Activated naive CD4-positive, alpha-beta T cell treated with anti-CD3 and anti-CD28 coated beads, Interleukin-2, amount 50 U/mL, for 72 hours (primary cell): Measurements from ENCODE around the gene MTMR12. TPM values are rescaled to one million over a fixed set of nuclear protein-coding genes. Genes with fewer than 3 reads are reported as not detected.
A peak's percentile ranks its signal among the peaks of the same experiment; 100 is the strongest.
"Not testable (repeated sequence)": the region's sequence is repeated elsewhere in the genome, so short reads cannot be mapped to it uniquely, and the experiment has no call there.

ENCODE experiments used
- ATAC-seq, 2 donors: fragments of 150-1000 bp; cut with Tn5 transposase; 2 replicates each; pipeline ENCODE4 v1.10.0; 2021; ENCODE audit warnings: mild to moderate bottlenecking in 2 of 2, moderate library complexity in 2 of 2
- DNase-seq, 2 donors: peaks; one replicate each; pipeline ENCODE4 v3.0.0; 2021 to 2022; ENCODE audit warnings: low spot score in 2 of 2
- H3K27ac Mint-ChIP-seq, 2 donors: one replicate each; pipeline ENCODE4 v1.8.0; 2022; ENCODE audit warnings: mild to moderate bottlenecking in 2 of 2, mixed read lengths in 2 of 2
- H3K36me3 Mint-ChIP-seq, 2 donors: one replicate each; pipeline ENCODE4 v1.8.0; 2022; ENCODE audit warnings: mixed read lengths in 2 of 2
- H3K9me3 Mint-ChIP-seq, 2 donors: one replicate each; pipeline ENCODE4 v1.8.0; 2022; ENCODE audit warnings: mixed read lengths in 2 of 2
- total RNA-seq, 2 donors: library from RNA; stranded (reverse); gene quantifications; one replicate each; pipeline ENCODE4 v1.2.3, GENCODE V29; 2022

Gene MTMR12
- total RNA-seq, 2 donors from 2014 or later: 13.3 to 24.8 TPM

- no peak for ATAC-seq
- Mint-ChIP-seq H3K9me3 (peaks cover 0 to 4% of the 10 kb centered on the region in 2 donors), H3K27ac (peak overlapping the region; percentile 82 to 95), H3K36me3 (peaks cover 0 to 18% of the 10 kb centered on the region in 2 donors)
- no peak for DNase-seq
Measured at GRCh38 chr5:32210151-32210550, 102.6 kb downstream of the MTMR12 start.

DNA sequence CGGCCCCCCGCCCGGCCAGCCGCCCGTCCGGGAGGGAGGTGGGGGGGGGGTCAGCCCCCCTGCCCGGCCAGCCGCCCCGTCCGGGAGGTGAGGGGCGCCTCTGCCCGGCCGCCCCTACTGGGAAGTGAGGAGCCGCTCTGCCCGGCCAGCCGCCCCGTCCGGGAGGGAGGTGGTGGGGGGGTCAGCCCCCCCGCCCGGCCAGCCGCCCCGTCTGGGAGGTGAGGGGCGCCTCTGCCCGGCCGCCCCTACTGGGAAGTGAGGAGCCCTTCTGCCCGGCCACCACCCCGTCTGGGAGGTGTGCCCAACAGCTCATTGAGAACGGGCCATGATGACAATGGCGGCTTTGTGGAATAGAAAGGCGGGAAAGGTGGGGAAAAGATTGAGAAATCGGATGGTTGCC is 103.9 kb downstream of the MTMR12 start:
- not testable (repeated sequence) for H3K27ac Mint-ChIP-seq, ATAC-seq, DNase-seq, H3K9me3 Mint-ChIP-seq
- H3K36me3 Mint-ChIP-seq: peaks cover 0 to 18% of the 10 kb centered on the region in 2 donors

DNA sequence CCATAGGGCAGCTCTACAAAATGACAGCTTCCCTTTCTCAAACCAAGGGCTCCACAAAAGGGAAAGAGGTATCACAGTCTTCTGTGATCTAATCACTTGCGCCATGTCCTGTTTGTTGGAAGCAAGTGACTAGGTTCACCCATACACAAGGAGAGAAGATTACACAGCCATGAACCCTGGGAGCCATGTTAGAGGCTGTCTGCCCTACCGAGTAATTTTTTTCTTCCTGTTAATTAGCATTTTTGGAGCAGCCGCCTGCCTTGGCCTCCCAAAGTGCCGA is 105.4 kb downstream of the MTMR12 start:
- ATAC-seq (no peak), DNase-seq (no peak)
- Mint-ChIP-seq H3K9me3 (peaks cover 0 to 4% of the 10 kb centered on the region in 2 donors), H3K27ac (no peak overlapping the region), H3K36me3 (peaks cover 0 to 18% of the 10 kb centered on the region in 2 donors)

DNA sequence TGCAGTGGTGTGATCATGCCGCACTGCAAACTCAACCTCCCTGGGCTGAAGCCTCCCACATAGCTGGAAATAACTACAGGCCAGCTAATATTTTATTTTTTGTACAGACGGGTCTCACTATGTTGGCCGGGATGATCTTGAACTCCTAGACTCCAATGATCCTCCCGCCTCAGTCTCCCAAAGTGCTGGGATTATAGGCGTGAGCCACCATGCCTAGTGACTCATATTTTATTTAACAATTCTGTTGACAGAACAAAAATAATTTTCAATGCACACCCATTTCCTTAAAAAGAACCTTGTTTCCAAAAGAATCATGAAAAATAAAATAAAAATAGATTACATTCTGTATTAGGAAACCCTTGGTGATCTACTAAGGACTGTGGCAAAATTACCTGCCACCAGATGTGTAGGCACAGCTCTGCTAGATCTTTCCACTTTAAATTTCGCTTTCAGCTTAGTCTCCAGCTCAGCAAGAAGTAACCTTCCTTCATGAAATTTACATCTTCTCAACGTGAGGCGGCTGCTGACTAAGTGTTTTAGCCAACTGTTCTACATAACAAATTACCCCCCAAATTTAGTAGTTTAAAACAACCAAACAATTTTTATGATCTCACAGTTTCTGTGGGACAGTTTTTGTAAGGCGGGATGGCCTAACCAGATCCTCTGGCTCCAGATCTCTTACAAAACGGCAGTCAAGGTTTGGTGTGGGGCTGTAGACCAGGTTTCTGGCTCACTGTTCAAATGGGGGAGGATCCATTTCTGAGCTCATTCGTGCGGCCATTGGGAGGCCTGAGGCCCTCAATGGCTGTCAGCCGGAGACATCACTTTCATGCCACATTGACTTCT is 106.0 kb downstream of the MTMR12 start:
- Mint-ChIP-seq H3K36me3 (peaks cover 0 to 18% of the 10 kb centered on the region in 2 donors), H3K9me3 (peaks cover 0 to 4% of the 10 kb centered on the region in 2 donors), H3K27ac (no peak overlapping the region)
- ATAC-seq (no peak), DNase-seq (no peak)

DNA sequence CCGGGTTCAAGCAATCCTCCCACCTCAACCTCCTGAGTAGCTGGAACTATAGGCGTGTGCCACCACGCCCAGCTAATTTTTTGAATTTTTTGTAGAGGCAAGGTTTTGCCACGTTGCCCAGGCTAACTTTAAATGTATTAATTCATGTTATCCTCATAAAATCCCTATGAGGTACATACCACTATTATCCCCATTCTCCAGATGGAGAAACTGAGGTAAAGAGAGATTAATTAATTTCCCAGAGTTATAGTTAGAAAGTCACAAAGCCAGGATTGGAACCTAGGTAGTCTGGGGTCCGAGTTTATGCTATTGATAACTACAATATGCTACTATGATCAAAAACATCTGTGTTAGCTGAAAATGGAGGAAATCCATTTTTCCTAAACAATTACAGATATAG is 106.7 kb downstream of the MTMR12 start:
- Mint-ChIP-seq H3K9me3 (peaks cover 0 to 4% of the 10 kb centered on the region in 2 donors), H3K36me3 (peaks cover 0 to 18% of the 10 kb centered on the region in 2 donors), H3K27ac (no peak overlapping the region)
- no peak for ATAC-seq
- no peak for DNase-seq

GRCh38 chr5:32202394-32202793 is 110.3 kb downstream of the MTMR12 start:
- H3K36me3 Mint-ChIP-seq: peaks cover 0 to 5% of the 10 kb centered on the region in 2 donors
- no peaks in the 10 kb centered on the region for H3K9me3 Mint-ChIP-seq
- no peak overlapping the region for H3K27ac Mint-ChIP-seq
- no peak for DNase-seq
- no peak for ATAC-seq

- Mint-ChIP-seq H3K36me3 (no peaks in the 10 kb centered on the region), H3K9me3 (no peaks in the 10 kb centered on the region), H3K27ac (no peak overlapping the region)
- ATAC-seq: no peak
- DNase-seq: no peak
Measured at GRCh38 chr5:32201122-32201753, 111.5 kb downstream of the MTMR12 start.

DNA sequence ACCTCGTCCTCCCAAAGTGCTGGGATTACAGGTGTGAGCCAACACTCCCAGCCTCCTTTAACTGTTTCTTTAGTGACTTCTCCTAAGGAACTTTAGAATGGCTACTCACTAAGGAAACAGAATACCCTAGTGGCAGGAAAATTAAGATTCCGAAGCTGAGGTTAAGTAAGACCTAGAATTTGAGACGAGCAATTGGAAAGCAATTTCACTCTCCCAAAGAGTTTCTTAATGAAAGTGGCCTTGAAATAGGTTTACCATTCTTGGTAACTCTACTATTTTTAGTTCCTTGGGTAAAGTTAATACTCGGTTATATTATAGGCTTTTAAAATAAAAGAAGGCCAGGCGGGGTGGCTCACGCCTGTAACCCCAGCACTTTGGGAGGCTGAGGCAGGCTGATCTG is 115.7 kb downstream of the MTMR12 start:
- no peak overlapping the region for H3K27ac Mint-ChIP-seq
- no peaks in the 10 kb centered on the region for H3K9me3 Mint-ChIP-seq
- DNase-seq (no peak), ATAC-seq (no peak)
- no peaks in the 10 kb centered on the region for H3K36me3 Mint-ChIP-seq

GRCh38 chr5:32195265-32195664 is 117.5 kb downstream of the MTMR12 start:
- no peaks in the 10 kb centered on the region for H3K9me3 Mint-ChIP-seq
- no peak overlapping the region for H3K27ac Mint-ChIP-seq
- ATAC-seq (no peak), DNase-seq (no peak)
- no peaks in the 10 kb centered on the region for H3K36me3 Mint-ChIP-seq

GRCh38 chr5:32193591-32193990 is 119.1 kb downstream of the MTMR12 start:
- no peak overlapping the region for H3K27ac Mint-ChIP-seq
- no peaks in the 10 kb centered on the region for H3K36me3 Mint-ChIP-seq
- ATAC-seq (no peak), DNase-seq (no peak)
- no peaks in the 10 kb centered on the region for H3K9me3 Mint-ChIP-seq

DNA sequence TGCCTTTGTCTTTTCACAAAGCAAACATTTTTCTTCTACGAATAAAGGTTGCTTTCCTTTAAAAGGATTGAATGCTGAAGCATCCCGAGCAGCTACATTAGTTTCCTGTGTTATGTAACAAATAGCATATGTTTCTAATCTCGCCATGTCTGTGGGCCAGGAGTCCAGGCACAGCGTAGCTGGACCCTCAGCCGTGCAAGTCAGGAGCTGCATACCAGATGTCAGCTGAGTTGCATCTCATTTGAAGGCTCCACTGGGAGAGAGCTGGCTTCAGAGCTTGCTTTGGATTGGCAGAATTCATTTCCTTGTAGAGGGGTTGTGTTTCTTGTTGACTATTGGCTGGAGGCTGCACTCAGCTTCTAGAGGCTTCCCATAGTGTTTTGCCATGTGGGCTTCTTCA is 122.6 kb downstream of the MTMR12 start:
- Mint-ChIP-seq H3K36me3 (no peaks in the 10 kb centered on the region), H3K9me3 (no peaks in the 10 kb centered on the region), H3K27ac (no peak overlapping the region)
- ATAC-seq (no peak), DNase-seq (no peak)

- ATAC-seq: no peak
- no peak overlapping the region for H3K27ac Mint-ChIP-seq
- DNase-seq: no peak
- H3K9me3 Mint-ChIP-seq: no peaks in the 10 kb centered on the region
- H3K36me3 Mint-ChIP-seq: no peaks in the 10 kb centered on the region
Measured at GRCh38 chr5:32187675-32188074, 125.1 kb downstream of the MTMR12 start.

- ATAC-seq (peak; percentile 31 to 52), DNase-seq (no peak)
- H3K9me3 Mint-ChIP-seq: no peaks in the 10 kb centered on the region
- peak overlapping the region in 1 of 2 donors; percentile 72 for H3K27ac Mint-ChIP-seq
- peaks cover 0 to 8% of the 10 kb centered on the region in 2 donors for H3K36me3 Mint-ChIP-seq
Measured at GRCh38 chr5:32182463-32183063, 130.2 kb downstream of the MTMR12 start.

Other genes starting within 250 kb of the MTMR12 start
- gene GOLPH3, start 138.6 kb downstream of the MTMR12 start, total RNA-seq: 10 to 100 TPM; 35.9 to 56.9 TPM
- 10 to 100 TPM; 48.7 to 56.6 TPM for gene ZFR, start 131.8 kb upstream of the MTMR12 start, total RNA-seq